Measurements from ENCODE around the gene ACTN1.

ACTN1 gene

GRCh38 chr14:68885226-68886108, 93.6 kb downstream of the ACTN1 start:
- no peaks in the 10 kb centered on the region for H4K20me1 ChIP-seq (ENCODE audit: insufficient read depth, low read length)
- TF ChIP-seq EZH2 (IDR thresholded peaks at IDR 0.05; ENCODE audit: borderline replicate concordance, low read length) = no peak
- TF ChIP-seq CTCF (IDR thresholded peaks at IDR 0.05; ENCODE audit: low read length) = no peak
- H3K79me2 ChIP-seq (ENCODE audit: insufficient read depth, low read length) = no peaks in the 10 kb centered on the region
- H3K9ac ChIP-seq (ENCODE audit: low read length) = no peak overlapping the region
- no peaks in the 10 kb centered on the region for H3K9me2 ChIP-seq (ENCODE audit: low read depth, low read length)
- H3K27ac ChIP-seq (ENCODE audit: low read depth, low read length, poor library complexity, severe bottlenecking) = no peak overlapping the region
- no peaks in the 10 kb centered on the region for H3F3A ChIP-seq (ENCODE audit: insufficient read depth, low read length)
- no peaks in the 10 kb centered on the region for H3K4me1 ChIP-seq (ENCODE audit: insufficient read depth, low read length, severe bottlenecking)
- no peak overlapping the region for H2AFZ ChIP-seq (ENCODE audit: low read length)
- H3K4me2 ChIP-seq (ENCODE audit: low read length) = no peak overlapping the region
- peaks cover 6% of the 10 kb centered on the region; the same call in 1 of the 2 replicates for H3K27me3 ChIP-seq (ENCODE audit: insufficient read depth, low read length)
- no peak overlapping the region for H3K4me3 ChIP-seq (ENCODE audit: low read depth, low read length, poor library complexity, severe bottlenecking)
- no peaks in the 10 kb centered on the region for H3K36me3 ChIP-seq (ENCODE audit: insufficient read depth, low read length)
- no peaks in the 10 kb centered on the region for H3K9me3 ChIP-seq (ENCODE audit: low read length)

- Histone ChIP-seq H3K79me2 (ENCODE audit: insufficient read depth, low read length) (no peaks in the 10 kb centered on the region), H3K27ac (ENCODE audit: low read depth, low read length, poor library complexity, severe bottlenecking) (no peak overlapping the region), H3K4me1 (ENCODE audit: insufficient read depth, low read length, severe bottlenecking) (no peaks in the 10 kb centered on the region), H3K27me3 (ENCODE audit: insufficient read depth, low read length) (peaks cover 6% of the 10 kb centered on the region; the same call in 1 of the 2 replicates), H3K9ac (ENCODE audit: low read length) (no peak overlapping the region), H3K36me3 (ENCODE audit: insufficient read depth, low read length) (no peaks in the 10 kb centered on the region), H3K9me3 (ENCODE audit: low read length) (no peaks in the 10 kb centered on the region), H4K20me1 (ENCODE audit: insufficient read depth, low read length) (no peaks in the 10 kb centered on the region), H3K4me2 (ENCODE audit: low read length) (no peak overlapping the region), H3F3A (ENCODE audit: insufficient read depth, low read length) (no peaks in the 10 kb centered on the region), H3K4me3 (ENCODE audit: low read depth, low read length, poor library complexity, severe bottlenecking) (no peak overlapping the region), H2AFZ (ENCODE audit: low read length) (no peak overlapping the region), H3K9me2 (ENCODE audit: low read depth, low read length) (no peaks in the 10 kb centered on the region)
- no peak for TF ChIP-seq EZH2 (IDR thresholded peaks at IDR 0.05; ENCODE audit: borderline replicate concordance, low read length)
- TF ChIP-seq CTCF (IDR thresholded peaks at IDR 0.05; ENCODE audit: low read length) = no peak
Observed at GRCh38 chr14:68884031-68885030, 94.8 kb downstream of the ACTN1 start.

- H3K4me2 ChIP-seq (ENCODE audit: low read length) = no peak overlapping the region
- no peaks in the 10 kb centered on the region for H3K9me2 ChIP-seq (ENCODE audit: low read depth, low read length)
- H3K9ac ChIP-seq (ENCODE audit: low read length) = no peak overlapping the region
- H3F3A ChIP-seq (ENCODE audit: insufficient read depth, low read length) = no peaks in the 10 kb centered on the region
- H3K27me3 ChIP-seq (ENCODE audit: insufficient read depth, low read length) = peaks cover 6% of the 10 kb centered on the region; the same call in 1 of the 2 replicates
- H3K9me3 ChIP-seq (ENCODE audit: low read length) = no peaks in the 10 kb centered on the region
- H3K4me3 ChIP-seq (ENCODE audit: low read depth, low read length, poor library complexity, severe bottlenecking) = no peak overlapping the region
- no peaks in the 10 kb centered on the region for H3K79me2 ChIP-seq (ENCODE audit: insufficient read depth, low read length)
- H3K4me1 ChIP-seq (ENCODE audit: insufficient read depth, low read length, severe bottlenecking) = no peaks in the 10 kb centered on the region
- H4K20me1 ChIP-seq (ENCODE audit: insufficient read depth, low read length) = no peaks in the 10 kb centered on the region
- no peak overlapping the region for H3K27ac ChIP-seq (ENCODE audit: low read depth, low read length, poor library complexity, severe bottlenecking)
- no peak for TF ChIP-seq CTCF (IDR thresholded peaks at IDR 0.05; ENCODE audit: low read length)
- TF ChIP-seq EZH2 (IDR thresholded peaks at IDR 0.05; ENCODE audit: borderline replicate concordance, low read length) = no peak
- H3K36me3 ChIP-seq (ENCODE audit: insufficient read depth, low read length) = no peaks in the 10 kb centered on the region
- no peak overlapping the region for H2AFZ ChIP-seq (ENCODE audit: low read length)
Observed at GRCh38 chr14:68882235-68882634, 96.9 kb downstream of the ACTN1 start.
